H1 (cell line): ENCODE results near the gene C19orf25. TPM values are rescaled to one million over a fixed set of nuclear protein-coding genes. Genes with fewer than 3 reads are reported as not detected.

Experiments
- HDAC6 ChIP-seq: IDR thresholded peaks from one replicate; pipeline ENCODE4 v1.7.1; 2012; ENCODE audit warnings: low read depth, mild to moderate bottlenecking, inconsistent platforms, low read length, moderate library complexity
- KDM5A ChIP-seq: fragments of 200-600 bp; IDR thresholded peaks from 2 replicates; pipeline ENCODE4 v1.7.1; 2012; ENCODE audit warnings: mild to moderate bottlenecking, low read length, inconsistent platforms, mixed read lengths
- RFX5 ChIP-seq: IDR thresholded peaks from 2 replicates; pipeline ENCODE4 v1.6.1; 2011; ENCODE audit warnings: low read depth, low read length, improper control_type of control experiment, borderline replicate concordance
- SP2 ChIP-seq: IDR thresholded peaks from 2 replicates; pipeline ENCODE4 v1.6.1; 2012; ENCODE audit warnings: mild to moderate bottlenecking, low read length, inconsistent platforms
- TAF7 ChIP-seq: optimal IDR thresholded peaks from 2 replicates; pipeline ENCODE3; 2011; ENCODE audit warnings: low read depth, mild to moderate bottlenecking, inconsistent platforms, low read length, moderate library complexity, borderline replicate concordance
- polyA plus RNA-seq, 7 experiments: library from polyadenylated mRNA; depleted of rRNA in 3 of 7; stranded (reverse) in 5 of 7; unstranded in 2 of 7; fragments of >200 nt in 5 of 7; fragments of 200-250 nt in 2 of 7; gene quantifications; 1 replicate in 5 of 7; 2 replicates in 1 of 7; 4 replicates in 1 of 7; pipeline versions ENCODE4 v1.2.1 to v1.2.3, GENCODE V29; 2011 to 2013; ENCODE audit warnings: missing spikeins in 2 of 7, mixed read lengths in 2 of 7
- total RNA-seq: library from RNA; stranded (reverse); fragmentation: NEBNext Ultra II Directional; extraction: Animal tissue kit (Norgen Biotek cat#: 25700); gene quantifications from 2 replicates; pipeline ENCODE4 v1.2.1, GENCODE V29; 2021
- TF ChIP-seq, protein P1 (sequence below): IDR thresholded peaks from 2 replicates; pipeline ENCODE4 v1.6.1; 2012; ENCODE audit warnings: inconsistent platforms
- TF ChIP-seq, protein P2 (sequence below), 3 experiments: IDR thresholded peaks; 1 replicate in 2 of 3; 2 replicates in 1 of 3; pipeline versions ENCODE4 v1.5.1 to v1.6.1; 2011; ENCODE audit warnings: low read length in 3 of 3, mild to moderate bottlenecking in 3 of 3, inconsistent platforms in 2 of 3, low read depth in 1 of 3, moderate library complexity in 1 of 3; ENCODE audit not compliant: insufficient read depth in 1 of 3; ENCODE audit errors: control extremely low read depth in 1 of 3

Gene C19orf25
- total and polyA plus RNA-seq, 2 of the 8 experiments (the other 6 are each of a cell fraction or from before 2014, with no cell fraction given): 41.3 to 67.4 TPM

DNA sequence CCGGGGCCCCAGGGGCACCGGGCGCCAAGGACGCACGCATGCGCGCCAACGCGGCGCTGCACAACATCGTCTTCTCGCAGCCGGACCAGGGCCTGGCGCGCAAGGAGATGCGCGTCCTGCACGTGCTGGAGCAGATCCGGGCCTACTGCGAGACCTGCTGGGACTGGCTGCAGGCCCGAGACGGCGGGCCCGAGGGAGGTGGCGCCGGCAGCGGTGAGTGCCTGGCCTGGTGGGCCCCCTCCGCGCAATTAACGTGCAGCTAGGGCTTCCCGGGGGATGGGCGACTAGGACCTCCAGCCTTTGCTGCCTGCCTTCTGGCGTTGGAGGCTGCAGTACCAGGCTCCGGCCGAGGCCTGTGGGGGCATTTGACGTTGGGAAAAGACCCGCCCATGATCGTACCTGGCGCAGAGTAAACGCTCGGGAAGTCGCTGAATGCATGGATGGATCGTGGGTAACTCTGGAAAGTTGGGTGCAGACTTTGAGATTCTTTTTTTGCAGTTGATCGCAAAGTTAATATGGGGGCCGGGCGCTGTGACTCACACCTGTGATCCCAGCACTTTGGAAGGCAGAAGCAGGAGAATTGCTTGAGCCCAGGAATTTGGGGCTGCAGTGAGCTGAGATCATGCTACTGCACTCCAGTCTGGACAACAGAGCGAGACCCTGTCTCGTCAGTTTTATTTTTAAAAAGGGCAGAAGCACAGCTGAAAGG is 21.8 kb downstream of the C19orf25 start (continued):
- TF ChIP-seq, protein P1, sequence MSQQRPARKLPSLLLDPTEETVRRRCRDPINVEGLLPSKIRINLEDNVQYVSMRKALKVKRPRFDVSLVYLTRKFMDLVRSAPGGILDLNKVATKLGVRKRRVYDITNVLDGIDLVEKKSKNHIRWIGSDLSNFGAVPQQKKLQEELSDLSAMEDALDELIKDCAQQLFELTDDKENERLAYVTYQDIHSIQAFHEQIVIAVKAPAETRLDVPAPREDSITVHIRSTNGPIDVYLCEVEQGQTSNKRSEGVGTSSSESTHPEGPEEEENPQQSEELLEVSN: peak; percentile 43; the same call in 1 of the 2 replicates
- TF ChIP-seq SP2 (no peak), RFX5 (no peak), HDAC6 (no peak), KDM5A (no peak), TAF7 (no peak)
- TF ChIP-seq, protein P2, sequence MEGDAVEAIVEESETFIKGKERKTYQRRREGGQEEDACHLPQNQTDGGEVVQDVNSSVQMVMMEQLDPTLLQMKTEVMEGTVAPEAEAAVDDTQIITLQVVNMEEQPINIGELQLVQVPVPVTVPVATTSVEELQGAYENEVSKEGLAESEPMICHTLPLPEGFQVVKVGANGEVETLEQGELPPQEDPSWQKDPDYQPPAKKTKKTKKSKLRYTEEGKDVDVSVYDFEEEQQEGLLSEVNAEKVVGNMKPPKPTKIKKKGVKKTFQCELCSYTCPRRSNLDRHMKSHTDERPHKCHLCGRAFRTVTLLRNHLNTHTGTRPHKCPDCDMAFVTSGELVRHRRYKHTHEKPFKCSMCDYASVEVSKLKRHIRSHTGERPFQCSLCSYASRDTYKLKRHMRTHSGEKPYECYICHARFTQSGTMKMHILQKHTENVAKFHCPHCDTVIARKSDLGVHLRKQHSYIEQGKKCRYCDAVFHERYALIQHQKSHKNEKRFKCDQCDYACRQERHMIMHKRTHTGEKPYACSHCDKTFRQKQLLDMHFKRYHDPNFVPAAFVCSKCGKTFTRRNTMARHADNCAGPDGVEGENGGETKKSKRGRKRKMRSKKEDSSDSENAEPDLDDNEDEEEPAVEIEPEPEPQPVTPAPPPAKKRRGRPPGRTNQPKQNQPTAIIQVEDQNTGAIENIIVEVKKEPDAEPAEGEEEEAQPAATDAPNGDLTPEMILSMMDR (IDR thresholded peaks at IDR 0.05; ENCODE audit: control extremely low read depth in 1 of 3, insufficient read depth in 1 of 3, low read depth in 1 of 3, low read length in 3 of 3): peak; percentile 21 to 45 (median 32)
